Activated CD4-positive, alpha-beta T cell treated with anti-CD3 and anti-CD28 coated beads, Interleukin-2, amount 50 U/mL, for 4 hours (primary cell): ENCODE data around the gene IP6K3.

Experiments used
- DNase-seq, 2 experiments: peaks; one replicate each; pipeline ENCODE4 v3.0.0-alpha.2; 2020

IP6K3 gene

DNA sequence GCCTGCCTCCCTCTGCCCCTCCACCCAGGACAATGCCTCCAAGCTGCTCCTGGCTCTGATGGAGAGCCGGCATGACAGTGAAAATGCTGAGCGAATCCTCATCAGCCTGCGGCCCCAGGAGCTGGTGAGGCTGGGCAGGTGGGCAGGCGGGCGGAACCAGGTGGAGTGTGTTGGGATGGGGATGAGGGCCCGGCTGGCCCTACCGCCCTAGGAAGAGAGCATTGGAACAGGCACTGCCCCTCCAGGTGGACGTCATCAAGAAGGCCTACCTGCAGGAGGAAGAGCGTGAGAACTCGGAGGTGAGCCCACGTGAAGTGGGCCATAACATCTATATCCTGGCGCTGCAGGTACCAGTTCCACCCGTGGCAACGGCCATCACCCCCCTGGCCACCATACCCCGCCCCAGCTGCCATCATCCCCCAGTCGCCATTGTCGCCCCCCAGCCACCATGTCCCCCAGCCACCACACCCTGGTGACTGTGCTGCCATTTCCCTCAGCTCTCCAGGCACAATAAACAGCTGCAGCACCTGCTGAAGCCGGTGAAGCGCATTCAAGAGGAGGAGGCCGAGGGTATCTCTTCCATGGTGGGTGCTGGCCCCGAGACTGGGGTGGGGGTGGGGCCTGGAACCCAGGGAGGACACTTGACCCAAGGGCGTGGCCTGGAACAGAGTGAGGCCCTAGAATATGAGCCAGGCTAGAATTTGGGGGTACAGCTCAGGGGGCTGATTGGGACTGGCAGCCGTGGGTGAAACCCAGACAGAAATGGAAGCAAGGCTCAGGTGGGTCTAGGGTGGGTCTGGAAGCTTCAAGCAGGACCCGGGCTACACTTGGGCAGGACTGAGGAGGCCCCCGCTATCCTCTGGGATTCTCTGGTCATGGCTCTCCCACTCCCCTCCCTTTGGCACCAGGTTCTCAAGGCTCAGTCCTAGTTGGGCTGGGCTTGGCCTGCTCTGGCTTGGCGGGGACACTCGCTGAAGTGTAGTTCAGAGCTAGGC, 59.4 kb downstream of the IP6K3 start:
- no peak for DNase-seq

DNA sequence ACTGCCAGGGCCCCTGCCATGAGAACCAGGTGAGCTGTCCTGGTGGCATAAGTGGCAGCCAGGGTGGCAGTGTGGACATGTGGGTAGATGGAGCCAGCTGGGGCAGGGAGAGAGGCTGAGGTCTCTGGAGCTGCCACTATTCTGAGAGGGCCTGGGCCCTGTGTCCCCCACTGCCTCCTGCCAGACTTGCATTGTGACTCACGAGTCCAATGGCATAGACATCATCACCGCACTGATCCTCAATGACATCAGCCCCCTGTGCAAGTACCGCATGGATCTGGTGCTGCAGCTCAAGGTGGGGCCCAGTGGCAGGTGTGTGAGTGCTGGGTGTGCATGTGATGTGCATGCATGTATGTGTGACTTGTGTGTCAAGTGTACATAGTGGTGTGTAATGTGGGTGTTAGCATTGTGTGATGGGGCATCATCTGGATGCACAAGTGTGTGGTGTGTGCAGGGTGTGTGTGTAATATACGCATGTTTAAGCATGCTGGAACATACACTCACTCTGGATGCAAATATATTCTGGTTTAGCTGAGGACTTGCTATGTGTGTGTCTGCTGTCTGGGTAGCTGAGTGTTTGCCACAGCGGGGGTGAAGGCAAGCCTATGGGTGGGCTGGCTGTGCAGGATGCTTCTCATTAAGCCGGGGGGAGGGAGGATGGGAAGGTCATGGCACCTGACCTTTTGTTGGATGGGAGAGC, 60.3 kb downstream of the IP6K3 start:
- no peak for DNase-seq

DNA sequence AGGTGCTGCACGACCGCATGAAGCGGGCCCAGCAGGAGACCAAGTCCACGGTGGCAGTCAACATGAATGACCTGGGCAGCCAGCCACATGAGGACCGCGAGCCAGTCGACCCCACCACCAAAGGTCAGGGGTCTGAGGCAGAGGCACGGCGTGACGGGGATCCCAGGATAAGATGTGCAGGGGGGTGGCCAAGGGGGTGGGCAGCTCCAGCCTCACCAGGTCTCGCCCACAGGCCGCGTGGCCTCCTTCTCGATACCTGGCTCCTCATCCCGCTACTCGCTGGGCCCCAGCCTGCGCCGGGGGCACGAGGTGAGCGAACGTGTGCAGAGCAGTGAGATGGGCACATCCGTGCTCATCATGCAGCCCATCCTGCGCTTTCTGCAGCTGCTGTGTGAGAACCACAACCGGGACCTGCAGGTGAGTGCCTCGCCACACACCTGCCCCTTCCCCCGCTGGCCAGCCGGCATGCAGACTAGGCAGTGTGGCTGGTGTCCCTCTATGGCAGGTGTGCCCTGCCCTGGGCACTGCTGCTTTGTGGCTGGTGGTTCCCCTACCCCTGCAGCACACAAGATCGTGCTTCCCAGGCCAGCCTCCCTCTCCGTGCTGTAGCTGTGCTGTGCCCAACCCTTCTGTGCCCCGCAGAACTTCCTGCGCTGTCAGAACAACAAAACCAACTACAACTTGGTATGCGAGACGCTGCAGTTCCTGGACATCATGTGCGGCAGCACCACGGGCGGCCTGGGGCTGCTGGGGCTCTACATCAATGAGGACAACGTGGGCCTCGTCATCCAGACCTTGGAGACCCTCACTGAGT, 61.1 kb downstream of the IP6K3 start:
- DNase-seq = no peak

DNA sequence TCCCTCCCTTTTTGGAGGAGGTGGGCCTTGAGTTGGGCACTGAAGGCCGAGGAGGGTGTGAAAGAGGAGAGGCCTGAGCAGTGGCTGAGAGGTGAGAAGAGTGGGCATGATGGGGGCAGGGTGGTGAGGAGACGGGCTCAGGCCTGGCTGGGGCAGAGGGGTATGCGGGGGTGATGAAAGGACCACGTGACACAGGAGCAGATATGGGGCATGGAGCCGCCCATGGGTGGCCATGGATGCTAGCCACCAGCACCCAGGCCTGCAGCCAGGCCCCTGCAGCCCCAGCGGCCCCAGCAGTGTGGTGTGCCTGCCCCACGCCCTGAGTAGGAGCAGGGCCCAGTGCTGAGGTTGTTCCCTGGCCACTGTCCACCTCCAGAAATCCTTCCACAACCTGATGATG, 61.7 kb downstream of the IP6K3 start:
- DNase-seq = no peak

DNA sequence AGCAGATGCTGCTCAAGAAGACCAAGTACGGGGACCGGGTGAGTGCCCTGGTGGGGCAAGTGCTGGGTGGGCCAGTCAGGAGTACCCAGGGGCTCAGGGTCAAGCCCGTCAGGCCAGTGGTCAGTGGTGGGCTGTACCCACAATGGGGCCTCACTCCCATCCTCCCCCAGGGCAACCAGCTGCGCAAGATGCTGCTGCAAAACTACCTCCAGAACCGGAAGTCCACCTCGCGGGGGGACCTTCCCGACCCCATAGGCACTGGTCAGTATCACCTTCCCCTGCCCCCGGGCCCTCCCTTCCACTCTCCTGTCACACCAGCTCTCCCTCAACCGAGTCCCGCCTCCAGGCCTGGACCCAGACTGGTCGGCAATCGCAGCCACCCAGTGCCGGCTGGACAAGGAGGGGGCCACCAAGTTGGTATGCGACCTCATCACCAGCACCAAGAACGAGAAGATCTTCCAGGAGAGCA, 62.2 kb downstream of the IP6K3 start:
- DNase-seq = no peak

DNA sequence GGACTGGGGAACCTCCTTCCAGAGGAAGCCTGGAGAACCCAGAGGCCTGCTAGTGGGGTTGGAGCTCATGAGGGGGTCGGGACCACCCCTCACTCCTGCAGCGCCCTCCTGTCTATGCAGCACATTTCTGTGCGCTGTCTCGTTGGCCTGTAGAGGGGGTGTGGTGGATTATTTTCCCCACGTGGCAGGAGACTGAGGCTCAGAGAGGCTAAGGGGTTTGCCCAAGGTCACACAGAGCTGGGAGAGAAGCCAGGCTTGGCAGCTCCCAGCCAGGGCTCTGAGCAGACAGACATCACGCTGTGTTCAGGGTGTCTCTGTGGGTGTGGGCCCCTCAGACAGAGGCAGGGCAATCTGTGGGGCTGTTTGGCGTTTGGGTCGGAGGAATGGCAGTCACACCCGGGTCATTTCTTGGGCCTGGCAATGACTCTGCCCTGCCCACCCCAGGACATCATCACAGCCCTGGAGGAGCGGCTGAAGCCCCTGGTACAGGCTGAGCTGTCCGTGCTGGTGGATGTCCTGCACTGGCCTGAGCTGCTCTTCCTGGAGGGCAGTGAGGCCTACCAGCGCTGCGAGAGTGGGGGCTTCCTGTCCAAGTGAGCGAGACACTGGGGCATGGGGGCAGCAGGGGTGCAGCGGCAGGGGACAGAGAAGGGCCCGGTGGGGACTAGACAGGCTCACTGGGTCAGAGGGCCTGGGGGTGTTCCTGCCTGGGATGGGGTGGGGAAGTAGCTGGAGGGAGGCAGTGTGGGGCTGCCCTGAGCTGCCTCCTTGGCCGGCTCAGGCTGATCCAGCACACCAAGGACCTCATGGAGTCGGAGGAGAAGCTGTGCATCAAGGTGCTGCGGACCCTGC, 62.9 kb downstream of the IP6K3 start:
- no peak for DNase-seq

DNA sequence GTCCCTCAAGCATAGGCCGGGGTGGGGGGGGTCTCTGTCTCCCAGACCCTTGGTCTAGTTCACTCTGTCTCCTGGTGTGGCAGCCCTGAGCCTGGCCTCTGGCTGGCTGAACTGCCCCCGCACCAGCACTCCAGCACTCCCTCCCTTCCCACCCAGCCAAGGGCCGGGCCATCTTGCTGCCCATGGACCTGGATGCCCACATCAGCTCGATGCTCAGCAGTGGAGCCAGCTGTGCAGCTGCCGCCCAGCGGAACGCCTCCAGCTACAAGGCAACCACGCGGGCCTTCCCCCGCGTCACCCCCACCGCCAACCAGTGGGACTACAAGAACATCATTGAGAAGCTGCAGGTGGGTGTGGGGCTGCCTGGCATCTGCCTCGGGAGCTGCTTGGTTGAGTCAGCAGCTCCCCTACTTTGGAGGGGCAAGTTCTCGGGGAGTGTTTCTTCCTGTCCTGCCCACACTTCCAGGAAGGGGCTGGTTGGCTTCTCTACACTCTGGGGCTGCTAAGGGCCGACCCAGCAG, 63.6 kb downstream of the IP6K3 start:
- peak; percentile 70 to 74 for DNase-seq

DNA sequence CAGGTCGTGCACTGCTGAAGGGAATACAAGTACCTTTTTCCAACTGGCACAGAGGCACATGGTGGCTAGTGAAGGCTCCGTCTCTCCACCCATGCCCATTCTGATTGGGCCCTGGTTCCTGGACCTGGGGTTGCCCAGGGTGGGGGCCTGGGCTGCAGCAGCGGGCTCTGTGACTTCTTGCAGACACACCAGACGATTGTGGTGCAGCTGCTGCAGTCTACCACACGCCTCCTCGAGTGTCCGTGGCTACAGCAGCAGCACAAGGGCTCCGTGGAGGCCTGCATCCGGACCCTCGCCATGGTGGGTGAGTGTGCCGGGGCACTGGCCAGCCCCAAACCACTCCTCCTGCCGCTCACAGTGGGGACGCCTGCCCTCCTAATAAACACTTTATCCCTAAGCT, 64.4 kb downstream of the IP6K3 start:
- DNase-seq = no peak

DNA sequence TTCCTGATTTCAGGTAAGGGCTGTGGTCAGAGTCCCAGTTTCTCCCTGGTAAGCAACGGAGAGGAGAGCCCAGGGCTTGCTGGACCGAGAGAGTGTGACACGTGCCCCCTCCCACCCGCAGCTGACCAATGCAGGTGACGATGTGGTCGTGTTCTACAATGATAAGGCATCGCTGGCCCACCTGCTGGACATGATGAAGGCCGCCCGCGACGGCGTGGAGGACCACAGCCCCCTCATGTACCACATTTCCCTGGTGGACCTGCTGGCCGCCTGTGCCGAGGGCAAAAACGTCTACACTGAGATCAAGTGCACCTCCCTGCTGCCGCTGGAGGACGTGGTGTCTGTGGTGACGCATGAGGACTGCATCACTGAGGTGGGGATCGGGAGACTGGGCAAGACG, 66.9 kb downstream of the IP6K3 start:
- no peak for DNase-seq

DNA sequence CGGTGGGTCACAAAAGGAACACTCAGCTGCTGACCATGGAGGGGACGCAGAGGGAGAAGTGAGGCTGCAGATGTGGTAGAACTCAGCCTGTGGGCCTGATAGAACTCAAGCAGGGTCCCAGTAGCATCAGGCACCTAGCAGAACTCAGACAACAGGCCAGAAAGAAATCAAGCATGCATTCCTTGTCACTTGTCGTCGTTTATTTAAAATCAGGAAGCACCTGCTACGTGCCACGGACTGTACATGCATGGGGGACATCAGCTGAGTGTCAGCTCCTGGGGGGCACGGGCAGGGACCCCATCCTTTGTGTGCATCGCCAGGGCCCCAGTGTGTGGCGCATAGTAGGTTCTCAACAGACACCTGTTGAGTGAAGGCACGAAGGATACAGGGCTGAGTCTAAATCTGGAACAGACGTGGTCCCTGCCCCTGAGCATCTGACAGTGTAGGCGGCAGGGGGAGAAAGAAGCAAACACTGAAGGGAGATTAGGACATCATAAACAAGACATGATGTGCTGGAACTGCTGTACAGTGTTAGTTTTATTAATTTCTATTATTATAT, 67.7 kb downstream of the IP6K3 start:
- DNase-seq = no peak

DNA sequence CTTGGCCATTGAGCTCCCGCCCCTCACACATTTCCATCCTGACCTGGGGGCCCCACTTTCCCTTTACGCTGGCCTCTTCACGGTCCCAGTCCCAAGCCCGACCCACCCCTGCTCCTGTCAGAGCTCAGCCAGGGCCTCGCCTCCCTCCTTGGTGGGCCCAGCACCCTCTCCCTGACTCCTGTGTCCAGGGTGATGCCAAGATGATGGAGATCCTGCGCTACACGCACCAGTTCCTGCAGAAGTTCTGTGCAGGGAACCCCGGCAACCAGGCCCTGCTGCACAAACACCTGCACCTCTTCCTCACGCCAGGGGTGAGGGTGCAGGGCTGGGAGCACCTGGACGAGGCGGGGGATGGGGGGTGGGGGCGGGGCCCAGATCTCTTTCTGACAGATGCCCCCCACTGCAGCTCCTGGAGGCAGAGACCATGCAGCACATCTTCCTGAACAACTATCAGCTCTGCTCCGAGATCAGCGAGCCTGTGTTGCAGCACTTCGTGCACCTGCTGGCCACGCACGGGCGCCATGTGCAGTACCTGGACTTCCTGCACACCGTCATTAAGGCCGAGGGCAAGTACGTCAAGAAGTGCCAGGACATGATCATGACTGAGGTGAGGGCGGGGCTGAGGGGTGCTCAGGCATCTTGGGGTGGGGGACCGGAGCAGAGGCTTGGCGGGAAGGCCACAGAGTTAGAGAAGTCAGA, 68.3 kb downstream of the IP6K3 start:
- DNase-seq = no peak

DNA sequence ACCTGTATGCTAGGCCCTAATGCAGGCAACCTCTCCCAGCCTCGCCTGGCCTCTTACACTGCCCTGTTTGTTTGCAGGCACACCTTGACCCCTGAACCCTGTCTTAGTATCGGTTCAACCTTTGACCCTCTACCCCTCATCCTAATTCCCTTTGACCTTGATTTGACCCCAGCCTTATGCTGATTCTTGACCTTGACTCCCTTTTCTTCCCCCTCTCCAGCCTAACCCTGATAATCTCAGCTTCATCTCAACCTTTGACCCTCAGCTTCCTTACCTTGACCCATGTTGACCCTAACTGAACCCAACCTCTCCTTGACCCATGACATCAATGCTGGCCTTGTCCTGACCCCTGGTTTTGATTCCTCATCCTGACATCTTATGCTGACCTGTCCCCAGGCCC, 69.0 kb downstream of the IP6K3 start:
- DNase-seq = no peak

DNA sequence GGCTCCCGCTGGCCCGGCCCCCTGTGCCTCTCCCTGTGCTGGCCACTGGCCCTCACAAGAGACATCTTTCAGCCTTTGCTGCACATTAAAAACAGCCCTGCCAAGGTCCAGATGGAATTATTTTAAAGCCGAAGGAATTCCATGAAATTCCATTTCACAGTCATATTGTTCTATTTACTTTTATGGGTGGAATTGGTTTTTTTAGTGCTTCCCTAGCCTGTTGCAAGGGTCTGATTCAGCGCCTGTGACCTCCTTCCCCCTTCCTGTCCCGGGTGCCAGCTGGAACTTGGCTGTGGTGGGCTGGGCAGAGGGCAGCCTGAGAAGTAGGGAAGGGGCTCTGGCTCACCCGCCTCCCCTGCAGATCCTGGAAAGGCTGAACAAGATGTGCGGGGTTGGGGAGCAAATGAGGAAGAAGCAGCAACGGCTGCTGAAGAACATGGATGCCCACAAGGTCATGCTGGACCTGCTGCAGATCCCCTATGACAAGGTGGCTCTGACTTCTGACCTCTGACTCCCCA, 69.5 kb downstream of the IP6K3 start:
- DNase-seq = no peak

DNA sequence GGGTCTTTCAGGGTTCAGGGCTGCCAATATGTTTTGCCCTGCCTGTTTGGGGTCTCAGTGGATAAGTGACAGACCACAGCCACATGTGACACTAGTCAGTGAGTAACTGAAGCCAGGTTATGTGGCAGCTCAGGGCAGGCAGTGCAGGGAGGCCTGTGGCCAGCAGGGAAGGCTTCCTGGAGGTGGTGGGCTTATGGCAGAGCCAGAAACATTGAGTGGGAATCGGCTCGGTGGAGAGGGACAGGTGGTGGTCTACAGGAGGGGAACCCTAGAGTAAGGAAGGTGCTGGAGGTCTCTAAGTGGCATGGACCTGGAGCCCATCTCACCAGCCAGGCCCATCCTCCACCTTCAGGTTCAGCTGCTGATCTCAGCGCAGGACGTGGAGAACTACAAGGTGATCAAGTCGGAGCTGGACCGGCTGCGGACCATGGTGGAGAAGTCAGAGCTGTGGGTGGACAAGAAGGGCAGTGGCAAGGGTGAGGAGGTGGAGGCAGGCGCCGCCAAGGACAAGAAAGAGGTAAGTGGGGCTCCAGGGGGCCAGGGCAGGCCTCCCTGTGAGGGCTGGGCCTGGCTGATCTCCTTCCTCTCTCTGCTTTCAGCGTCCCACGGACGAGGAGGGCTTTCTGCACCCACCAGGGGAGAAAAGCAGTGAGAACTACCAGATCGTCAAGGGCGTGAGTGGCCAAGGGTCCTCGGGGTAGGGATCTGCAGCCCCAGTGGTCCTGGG, 70.1 kb downstream of the IP6K3 start:
- DNase-seq = no peak

DNA sequence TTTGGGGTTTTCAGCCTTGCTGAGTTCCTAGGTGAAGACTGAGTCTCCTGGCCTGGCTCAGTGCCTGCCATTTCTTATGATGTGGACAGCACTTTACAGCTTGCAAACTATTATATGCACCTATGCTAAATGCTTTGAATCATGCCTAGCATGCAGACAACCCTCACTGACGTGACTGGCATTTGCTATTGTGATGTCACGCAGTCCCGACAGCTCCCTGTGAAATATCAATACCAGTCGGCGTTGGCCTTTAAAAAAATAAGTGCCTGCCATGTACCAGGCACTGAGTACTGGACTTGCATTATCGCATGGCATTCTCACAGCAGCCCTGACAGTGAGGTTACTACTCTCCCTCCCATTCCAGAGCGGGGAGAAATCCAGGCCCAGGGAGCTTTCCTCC, 70.7 kb downstream of the IP6K3 start:
- no peak for DNase-seq

DNA sequence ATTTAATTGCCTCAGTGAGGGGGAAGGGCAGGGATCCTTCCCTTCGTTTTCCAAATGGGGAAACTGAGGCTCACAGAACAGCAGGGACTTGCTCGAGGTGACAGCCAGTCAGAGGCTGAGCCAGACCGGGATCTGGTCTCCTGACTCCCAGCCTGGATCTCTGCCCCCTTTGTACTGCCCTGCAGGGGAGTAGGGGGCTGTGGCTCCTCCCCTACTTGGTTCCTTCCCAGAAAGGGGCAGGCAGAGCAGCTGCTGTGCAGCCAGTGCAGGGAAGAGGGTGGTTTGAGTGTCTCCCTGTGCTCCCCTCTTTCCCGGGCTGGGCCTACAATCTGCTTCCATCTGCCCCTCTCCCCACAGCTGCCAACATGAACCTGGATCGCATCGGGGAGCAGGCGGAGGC, 72.9 kb downstream of the IP6K3 start:
- no peak for DNase-seq

DNA sequence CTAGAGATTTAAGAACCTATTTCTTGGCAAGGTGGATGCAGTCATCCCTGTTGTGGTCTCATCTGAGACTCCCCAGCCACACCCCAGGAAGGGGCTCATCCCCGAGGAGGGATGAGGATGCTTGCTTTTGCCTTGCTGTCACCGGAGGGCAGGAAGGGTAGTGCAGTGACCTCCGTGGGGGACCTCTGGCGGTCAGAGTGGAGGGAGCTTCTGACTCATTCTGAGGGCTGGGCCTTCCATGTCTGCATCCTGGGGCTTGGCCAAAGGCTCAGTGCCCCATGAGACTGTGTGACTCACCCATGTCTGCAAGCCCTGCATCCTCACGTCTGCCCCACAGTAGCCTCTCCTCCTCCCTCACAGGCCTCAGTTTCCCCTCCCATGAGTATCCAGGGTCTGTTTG, 73.9 kb downstream of the IP6K3 start:
- DNase-seq = no peak

DNA sequence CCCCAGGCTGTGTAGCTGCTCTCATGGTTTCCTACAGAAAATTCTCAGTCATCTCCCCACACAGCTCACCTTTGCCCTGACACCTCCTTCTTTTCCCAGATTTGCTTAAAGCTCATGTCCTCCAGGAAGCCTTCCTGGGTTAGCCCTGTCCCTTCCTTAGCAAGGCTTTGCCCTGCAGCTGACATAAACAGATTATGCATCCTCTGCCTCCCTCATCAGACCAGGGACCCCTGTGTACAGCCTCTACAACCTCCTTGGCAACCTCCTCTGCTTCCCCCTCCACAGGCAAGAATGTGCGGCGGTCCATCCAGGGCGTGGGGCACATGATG, 75.0 kb downstream of the IP6K3 start:
- DNase-seq = no peak
